Nephron progenitor cell (in vitro differentiated cells): ENCODE results near the gene GMDS.

Experiments
- DNase-seq: peaks from one replicate; pipeline ENCODE4 v3.0.0; 2021
- H3K27ac Mint-ChIP-seq: 2 replicates; pipeline ENCODE4 v1.8.0; 2021; ENCODE audit warnings: mild to moderate bottlenecking, moderate library complexity, mixed read lengths
- H3K27me3 Mint-ChIP-seq: 2 replicates; pipeline ENCODE4 v1.8.0; 2021; ENCODE audit warnings: mild to moderate bottlenecking, low read depth, mixed read lengths; ENCODE audit not compliant: poor library complexity
- H3K36me3 Mint-ChIP-seq: 2 replicates; pipeline ENCODE4 v1.8.0; 2021; ENCODE audit warnings: low read depth, mixed read lengths
- H3K4me1 Mint-ChIP-seq: 2 replicates; pipeline ENCODE4 v1.8.0; 2021; ENCODE audit warnings: mixed read lengths
- H3K4me3 Mint-ChIP-seq: 2 replicates; pipeline ENCODE4 v1.8.0; 2021; ENCODE audit warnings: mild to moderate bottlenecking, moderate library complexity, mixed read lengths
- H3K9me3 Mint-ChIP-seq: 2 replicates; pipeline ENCODE4 v1.8.0; 2021; ENCODE audit warnings: mild to moderate bottlenecking, moderate library complexity, mixed read lengths
- TF ChIP-seq, protein P1 (sequence below): fragments of 200-600 bp; sonication (generic); IDR thresholded peaks from 2 replicates; pipeline ENCODE4 v1.5.0; 2021; ENCODE audit warnings: antibody characterized with exemption

GMDS gene

DNA sequence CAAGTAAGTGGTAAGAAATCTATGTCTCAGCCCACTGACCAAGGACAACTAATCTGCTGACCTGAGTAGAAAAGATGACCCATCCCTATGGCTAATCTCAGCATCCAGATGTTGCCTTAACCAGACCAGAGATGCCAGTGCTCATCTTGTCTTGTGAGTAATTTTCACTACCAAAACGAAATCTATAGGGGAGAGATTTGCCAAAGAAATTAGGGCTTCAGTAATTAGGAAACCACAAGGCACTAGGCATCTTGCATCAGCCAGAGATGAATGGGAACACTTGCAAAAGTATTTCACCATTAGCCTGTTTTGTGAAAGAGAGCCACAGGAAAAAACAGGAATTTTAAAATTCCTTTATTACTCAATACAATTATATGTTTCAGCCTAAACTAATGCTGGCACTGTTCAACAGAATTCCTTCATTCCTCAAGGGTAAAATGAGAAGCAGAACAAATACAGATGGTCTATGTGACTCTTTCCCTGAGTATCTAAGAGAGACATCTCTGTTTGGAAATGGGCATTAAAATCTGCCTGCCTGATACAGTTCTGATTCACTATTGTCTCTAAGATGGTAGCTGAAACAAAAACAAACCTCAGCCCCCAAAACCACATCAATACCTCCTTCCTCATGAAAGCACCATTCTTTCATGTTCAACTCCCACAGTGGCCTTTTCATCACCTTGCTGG, 87.8 kb downstream of the GMDS start:
- H3K4me1 Mint-ChIP-seq, result peaks cover 35% of the 10 kb centered on the region
- TF ChIP-seq, protein P1, sequence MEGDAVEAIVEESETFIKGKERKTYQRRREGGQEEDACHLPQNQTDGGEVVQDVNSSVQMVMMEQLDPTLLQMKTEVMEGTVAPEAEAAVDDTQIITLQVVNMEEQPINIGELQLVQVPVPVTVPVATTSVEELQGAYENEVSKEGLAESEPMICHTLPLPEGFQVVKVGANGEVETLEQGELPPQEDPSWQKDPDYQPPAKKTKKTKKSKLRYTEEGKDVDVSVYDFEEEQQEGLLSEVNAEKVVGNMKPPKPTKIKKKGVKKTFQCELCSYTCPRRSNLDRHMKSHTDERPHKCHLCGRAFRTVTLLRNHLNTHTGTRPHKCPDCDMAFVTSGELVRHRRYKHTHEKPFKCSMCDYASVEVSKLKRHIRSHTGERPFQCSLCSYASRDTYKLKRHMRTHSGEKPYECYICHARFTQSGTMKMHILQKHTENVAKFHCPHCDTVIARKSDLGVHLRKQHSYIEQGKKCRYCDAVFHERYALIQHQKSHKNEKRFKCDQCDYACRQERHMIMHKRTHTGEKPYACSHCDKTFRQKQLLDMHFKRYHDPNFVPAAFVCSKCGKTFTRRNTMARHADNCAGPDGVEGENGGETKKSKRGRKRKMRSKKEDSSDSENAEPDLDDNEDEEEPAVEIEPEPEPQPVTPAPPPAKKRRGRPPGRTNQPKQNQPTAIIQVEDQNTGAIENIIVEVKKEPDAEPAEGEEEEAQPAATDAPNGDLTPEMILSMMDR, result no peak
- no peak for DNase-seq

GRCh38 chr6:2155206-2155605, 90.2 kb downstream of the GMDS start:
- H3K4me3 Mint-ChIP-seq, result no peak overlapping the region
- TF ChIP-seq, protein P1, result no peak
- H3K36me3 Mint-ChIP-seq, result no peaks in the 10 kb centered on the region
- H3K9me3 Mint-ChIP-seq, result no peaks in the 10 kb centered on the region
- DNase-seq, result no peak
- H3K27ac Mint-ChIP-seq, result no peak overlapping the region
- peaks cover 21% of the 10 kb centered on the region for H3K4me1 Mint-ChIP-seq
- peaks cover 4% of the 10 kb centered on the region for H3K27me3 Mint-ChIP-seq

More for the DNA sequence above, 87.8 kb downstream of the GMDS start:
- H3K4me3 Mint-ChIP-seq, result no peak overlapping the region
- peaks cover 4% of the 10 kb centered on the region for H3K27me3 Mint-ChIP-seq
- H3K36me3 Mint-ChIP-seq, result no peaks in the 10 kb centered on the region
- H3K27ac Mint-ChIP-seq, result no peak overlapping the region
- no peaks in the 10 kb centered on the region for H3K9me3 Mint-ChIP-seq

GRCh38 chr6:2149361-2150006, 95.9 kb downstream of the GMDS start:
- H3K4me3 Mint-ChIP-seq, result no peak overlapping the region
- peak overlapping the region; percentile 44 for H3K27ac Mint-ChIP-seq

GRCh38 chr6:2148748-2149147, 96.7 kb downstream of the GMDS start:
- Mint-ChIP-seq H3K9me3 (no peaks in the 10 kb centered on the region), H3K4me1 (no peaks in the 10 kb centered on the region), H3K27me3 (no peaks in the 10 kb centered on the region), H3K27ac (no peak overlapping the region), H3K36me3 (no peaks in the 10 kb centered on the region), H3K4me3 (no peak overlapping the region)
- DNase-seq, result no peak
- TF ChIP-seq, protein P1, result no peak

More at GRCh38 chr6:2149361-2150006, 95.9 kb downstream of the GMDS start:
- Mint-ChIP-seq H3K27me3 (no peaks in the 10 kb centered on the region), H3K9me3 (no peaks in the 10 kb centered on the region), H3K4me1 (no peaks in the 10 kb centered on the region), H3K36me3 (no peaks in the 10 kb centered on the region)
- no peak for DNase-seq
- TF ChIP-seq, protein P1, result no peak

DNA sequence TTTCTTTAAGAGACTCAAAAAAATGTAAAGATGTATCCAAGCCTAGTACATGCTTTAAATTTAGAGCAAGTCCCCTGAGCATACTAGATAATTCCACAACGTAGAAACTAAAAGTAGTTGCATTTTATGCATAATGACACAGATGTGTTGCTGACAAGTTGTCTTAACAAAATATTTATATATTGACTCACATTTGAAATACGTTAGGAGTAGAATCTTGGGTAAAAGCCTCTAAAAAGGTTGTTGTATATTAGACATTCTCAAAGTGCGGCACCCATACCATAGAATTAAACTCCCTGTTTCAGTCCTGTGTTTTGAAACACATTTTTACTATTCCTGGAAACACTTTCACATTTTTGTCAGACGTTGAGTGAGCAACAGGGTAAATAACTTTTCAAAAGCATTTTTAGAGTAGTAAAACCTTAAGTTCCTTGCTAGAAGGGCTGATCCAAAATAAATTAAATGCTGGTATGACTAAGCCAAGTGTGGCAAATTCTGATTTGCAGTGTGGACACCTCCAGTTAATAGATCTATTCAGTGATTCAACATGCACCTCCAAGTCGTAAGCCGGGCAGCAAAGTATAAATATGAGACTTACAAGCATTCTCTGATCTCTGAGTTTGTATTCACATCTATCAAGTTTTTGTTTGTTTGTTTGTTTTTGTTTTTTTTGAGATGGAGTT, 97.5 kb downstream of the GMDS start:
- Mint-ChIP-seq H3K4me3 (no peak overlapping the region), H3K27me3 (no peaks in the 10 kb centered on the region), H3K36me3 (no peaks in the 10 kb centered on the region), H3K4me1 (no peaks in the 10 kb centered on the region), H3K9me3 (no peaks in the 10 kb centered on the region), H3K27ac (no peak overlapping the region)
- DNase-seq, result no peak
- TF ChIP-seq, protein P1, result no peak
